DMS53 treated with DMSO at 0.1 percent for 48 hours (cell line): ENCODE results near the gene AEBP2.
"Not testable (repeated sequence)": the region's sequence is repeated elsewhere in the genome, so short reads cannot be mapped to it uniquely, and the experiment has no call there.

ENCODE experiments used
- DNase-seq: peaks from one replicate; lab custom pipeline; 2025; ENCODE audit not compliant: unreplicated experiment; lab: John Stamatoyannopoulos, UW

Gene AEBP2

DNA sequence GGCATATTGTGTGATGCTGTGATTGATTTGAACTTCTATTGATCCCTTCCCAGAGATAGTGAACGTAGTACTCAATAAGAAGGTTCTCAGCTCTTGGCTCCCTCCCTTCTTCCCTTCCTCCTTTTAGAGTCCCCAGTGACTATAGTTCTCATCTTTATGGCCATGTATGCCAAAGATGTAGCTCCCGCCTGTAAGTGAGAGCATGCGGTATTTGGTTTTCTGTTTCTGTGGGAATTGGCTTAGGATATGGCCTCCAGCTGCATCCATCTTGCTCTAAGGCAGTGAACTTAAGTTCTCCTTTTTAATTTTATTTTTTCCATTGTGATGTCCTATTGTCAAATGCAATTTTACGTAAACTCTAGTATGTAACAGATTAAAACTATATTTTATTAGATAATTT is 109.5 kb downstream of the AEBP2 start:
- no peak for DNase-seq

DNA sequence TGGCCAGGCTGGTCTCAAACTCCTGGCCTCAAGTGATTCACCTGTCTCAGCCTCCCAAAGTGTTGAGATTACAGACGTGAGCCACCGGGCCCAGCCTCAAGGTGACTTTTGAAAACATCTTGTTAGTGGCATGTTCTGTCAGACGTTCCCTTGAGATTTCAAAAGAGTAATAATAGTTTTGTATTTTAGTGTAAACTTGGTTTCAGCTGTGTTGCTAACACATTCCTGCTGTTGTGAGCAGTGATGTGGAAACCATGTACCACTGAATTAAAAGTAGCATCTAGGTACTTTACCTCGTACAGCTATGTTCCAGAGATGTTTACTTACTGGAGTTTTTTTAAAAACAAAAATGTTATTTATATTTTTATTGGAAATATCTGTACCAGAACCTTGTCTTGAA is 111.3 kb downstream of the AEBP2 start:
- no peak for DNase-seq

DNA sequence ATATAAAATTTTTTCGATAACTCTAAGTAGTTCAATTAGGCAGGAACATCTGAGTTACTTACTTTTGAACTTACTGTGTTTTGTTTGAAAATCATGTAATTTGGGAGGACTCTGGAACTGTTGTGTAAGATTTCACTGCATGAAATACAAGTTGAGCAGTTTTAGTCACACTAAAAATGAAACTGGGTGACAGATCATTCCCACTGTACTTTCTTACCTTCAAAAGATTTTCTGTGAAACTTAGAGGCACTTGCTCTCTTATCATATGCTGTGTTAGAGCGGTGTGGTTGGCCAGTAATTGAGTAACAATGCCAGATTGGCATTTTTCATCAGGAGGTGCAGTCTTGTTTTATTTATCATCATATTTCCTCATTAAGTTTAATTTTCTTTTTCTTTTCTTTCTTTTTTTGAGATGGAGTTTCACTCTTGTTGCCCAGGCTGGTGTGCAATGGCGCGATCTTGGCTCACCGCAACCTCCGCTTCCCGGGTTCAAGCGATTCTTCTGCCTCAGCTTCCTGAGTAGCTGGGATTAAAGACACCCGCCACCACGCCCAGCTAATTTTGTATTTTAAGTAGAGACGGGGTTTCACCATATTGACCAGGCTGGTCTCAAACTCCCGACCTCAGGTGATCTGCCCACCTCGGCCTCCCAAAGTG is 113.3 kb downstream of the AEBP2 start:
- DNase-seq = not testable (repeated sequence)

DNA sequence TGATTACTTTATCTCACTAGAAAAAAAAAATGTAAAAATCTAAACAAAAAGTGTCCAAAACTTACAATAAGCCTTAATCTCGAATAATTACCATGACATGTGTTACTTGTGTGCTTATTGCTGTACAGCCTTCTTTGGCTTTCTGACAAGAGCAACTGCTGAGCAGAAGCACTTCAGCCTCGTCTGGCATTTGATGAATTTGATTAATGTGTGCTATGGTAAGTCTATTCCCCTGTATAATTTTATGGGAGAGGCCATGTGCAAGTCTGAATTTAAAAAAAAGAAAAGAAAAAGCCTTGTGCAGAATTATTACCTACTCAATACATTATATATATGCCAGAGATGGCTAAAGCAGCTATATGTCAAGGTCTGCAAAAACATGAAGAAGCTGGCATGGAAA is 113.9 kb downstream of the AEBP2 start:
- no peak for DNase-seq

DNA sequence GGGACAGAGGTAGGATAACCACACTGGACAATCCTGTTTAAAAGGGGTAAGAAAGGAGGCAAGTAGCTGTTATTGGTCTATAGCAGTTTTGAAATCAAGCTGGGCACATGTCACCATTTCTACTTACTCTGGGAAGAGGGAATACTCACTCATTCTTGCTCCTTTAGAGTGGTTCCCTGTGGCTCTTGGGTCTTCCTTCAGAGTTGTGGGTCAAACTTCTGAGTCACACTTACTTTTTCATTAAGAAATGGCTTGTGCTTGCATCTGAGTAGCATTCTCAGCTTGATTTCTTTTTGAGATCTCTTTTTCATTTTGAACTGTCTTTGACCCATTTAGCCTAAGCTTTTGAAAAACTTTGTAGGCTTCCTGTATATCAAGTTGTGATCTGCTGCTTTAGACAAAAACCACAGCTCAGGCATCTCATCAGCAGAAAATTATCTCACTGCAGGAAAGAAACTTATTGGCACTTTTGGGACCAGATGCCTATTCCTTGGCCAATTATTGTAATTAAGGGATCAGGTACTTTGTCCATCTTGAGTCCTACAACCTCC is 122.2 kb downstream of the AEBP2 start:
- DNase-seq = no peak
